Ishikawa (cell line): ENCODE results near the gene TMEM171.
A peak's percentile ranks its signal among the peaks of the same experiment; 100 is the strongest.

Source experiments
- CEBPB ChIP-seq: IDR thresholded peaks from 2 replicates; pipeline ENCODE4 v1.6.1; 2012
- CREB1 ChIP-seq: IDR thresholded peaks from 2 replicates; pipeline ENCODE4 v1.6.1; 2012; ENCODE audit warnings: low read depth
- EGR1 ChIP-seq: IDR thresholded peaks from 2 replicates; pipeline ENCODE4 v1.6.1; 2012
- EP300 ChIP-seq: IDR thresholded peaks from 2 replicates; pipeline ENCODE4 v1.6.1; 2012; ENCODE audit warnings: borderline replicate concordance
- FOXM1 ChIP-seq: IDR thresholded peaks from 2 replicates; pipeline ENCODE4 v1.6.1; 2012; ENCODE audit warnings: low read depth, borderline replicate concordance
- NFIC ChIP-seq: IDR thresholded peaks from 2 replicates; pipeline ENCODE4 v1.6.1; 2012
- RAD21 ChIP-seq: IDR thresholded peaks from 2 replicates; pipeline ENCODE4 v1.6.1; 2012; ENCODE audit warnings: low read depth
- REST ChIP-seq: IDR thresholded peaks from 2 replicates; pipeline ENCODE4 v1.6.1; 2012; ENCODE audit warnings: low read depth, mild to moderate bottlenecking
- TAF1 ChIP-seq: IDR thresholded peaks from 2 replicates; pipeline ENCODE4 v1.6.1; 2012; ENCODE audit warnings: low read depth, mild to moderate bottlenecking
- TCF12 ChIP-seq: IDR thresholded peaks from 2 replicates; pipeline ENCODE4 v1.6.1; 2012; ENCODE audit warnings: low read depth
- TEAD4 ChIP-seq: IDR thresholded peaks from 2 replicates; pipeline ENCODE4 v1.6.1; 2012
- USF1 ChIP-seq: IDR thresholded peaks from 2 replicates; pipeline ENCODE4 v1.6.1; 2012
- YY1 ChIP-seq: IDR thresholded peaks from 2 replicates; pipeline ENCODE4 v1.6.1; 2012; ENCODE audit warnings: low read depth
- ZBTB7A ChIP-seq: IDR thresholded peaks from 2 replicates; pipeline ENCODE4 v1.6.1; 2012; ENCODE audit warnings: low read depth
- TF ChIP-seq, protein P1 (sequence below): IDR thresholded peaks from 2 replicates; pipeline ENCODE4 v1.6.1; 2012

The TMEM171 gene

GRCh38 chr5:73155271-73156222 is 35.2 kb downstream of the TMEM171 start:
- TF ChIP-seq CEBPB, result no peak

- TF ChIP-seq YY1 (no peak), NFIC (no peak), RAD21 (no peak), CEBPB (no peak), TAF1 (no peak), USF1 (no peak), CREB1 (no peak), EGR1 (no peak)
- TF ChIP-seq, protein P1, sequence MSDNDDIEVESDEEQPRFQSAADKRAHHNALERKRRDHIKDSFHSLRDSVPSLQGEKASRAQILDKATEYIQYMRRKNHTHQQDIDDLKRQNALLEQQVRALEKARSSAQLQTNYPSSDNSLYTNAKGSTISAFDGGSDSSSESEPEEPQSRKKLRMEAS, result no peak
These were observed 37.3 kb downstream of the TMEM171 start for GRCh38 chr5:73157414-73158303.

DNA sequence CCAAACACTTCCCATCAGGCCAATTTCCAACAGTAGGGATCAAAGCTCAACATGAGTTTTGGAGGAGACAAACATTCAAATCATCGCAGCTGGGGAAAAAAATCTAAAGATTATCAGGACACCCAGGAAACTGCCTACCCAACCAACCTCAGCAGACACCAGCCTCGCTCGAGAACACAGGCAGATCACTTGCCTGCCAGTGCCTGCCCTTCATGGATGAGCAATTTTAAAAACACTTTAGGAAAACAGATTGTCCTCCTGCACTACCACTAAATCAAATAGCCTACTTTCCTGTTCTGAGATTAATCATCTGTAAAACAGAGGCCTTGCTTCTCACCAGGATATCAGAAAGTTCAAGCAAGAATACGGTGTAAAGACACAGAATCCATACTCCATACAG is 37.9 kb downstream of the TMEM171 start:
- no peak for TF ChIP-seq CEBPB
- no peak for TF ChIP-seq NFIC
- TF ChIP-seq EP300, result no peak
- TF ChIP-seq TAF1, result no peak
- no peak for TF ChIP-seq USF1
- no peak for TF ChIP-seq RAD21
- no peak for TF ChIP-seq EGR1

- TF ChIP-seq TEAD4, result no peak
- TF ChIP-seq RAD21, result no peak
- TF ChIP-seq USF1, result no peak
- no peak for TF ChIP-seq CREB1
- no peak for TF ChIP-seq ZBTB7A
- no peak for TF ChIP-seq REST
- no peak for TF ChIP-seq EP300
- TF ChIP-seq CEBPB, result no peak
These were observed 39.9 kb downstream of the TMEM171 start for GRCh38 chr5:73160239-73160671.

- TF ChIP-seq, protein P1, result no peak
- TF ChIP-seq RAD21, result peak; percentile 44; the same call in 1 of the 2 replicates
These were observed 50.1 kb downstream of the TMEM171 start for GRCh38 chr5:73170522-73170921.

DNA sequence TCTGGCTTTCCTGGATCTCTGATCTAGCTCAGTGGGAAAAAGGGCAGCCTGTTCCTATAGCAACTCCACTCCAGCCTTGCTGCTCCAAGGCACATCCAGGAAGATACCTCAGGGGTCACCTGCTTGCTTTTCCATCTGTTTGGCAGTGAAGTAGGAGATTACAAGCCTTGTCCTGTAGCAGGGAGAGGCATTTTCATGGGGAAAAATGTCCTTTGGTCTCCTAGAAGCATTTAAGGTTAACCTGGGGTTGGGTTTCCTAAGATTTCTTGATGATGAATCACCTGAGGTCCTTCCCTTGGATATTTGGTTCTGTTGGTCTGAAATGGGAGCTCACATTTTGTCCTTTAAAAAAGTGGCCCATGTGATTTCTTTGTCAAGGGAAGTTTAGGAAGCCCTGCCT is 51.1 kb downstream of the TMEM171 start:
- TF ChIP-seq TEAD4, result no peak
- no peak for TF ChIP-seq FOXM1
- no peak for TF ChIP-seq EP300
- no peak for TF ChIP-seq CREB1
- TF ChIP-seq ZBTB7A, result no peak
- TF ChIP-seq NFIC, result no peak
- no peak for TF ChIP-seq CEBPB
- TF ChIP-seq TAF1, result no peak
- no peak for TF ChIP-seq RAD21
- no peak for TF ChIP-seq TCF12
- TF ChIP-seq EGR1, result no peak

DNA sequence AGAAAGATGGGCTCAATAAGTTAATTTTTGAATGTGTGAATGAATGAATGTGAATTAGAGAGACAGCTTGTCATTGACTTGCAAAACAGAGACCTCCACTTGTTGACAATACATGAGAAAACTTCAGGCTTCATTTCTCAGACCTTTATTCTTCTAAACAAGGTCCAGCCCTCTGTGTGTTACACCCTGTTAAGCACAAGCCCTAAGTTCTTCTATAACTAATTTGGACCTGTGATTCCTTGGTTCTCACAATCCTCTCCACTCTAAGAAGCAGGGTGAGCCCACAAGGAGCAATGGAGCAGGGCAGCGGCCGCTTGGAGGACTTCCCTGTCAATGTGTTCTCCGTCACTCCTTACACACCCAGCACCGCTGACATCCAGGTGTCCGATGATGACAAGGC is 52.6 kb downstream of the TMEM171 start, which contains the start of gene TMEM174:
TSS of gene TMEM174 (plus strand) at position 243 of the 400 bp plus-strand sequence. CDS start at position 294, 51 bp downstream.
- no peak for TF ChIP-seq TEAD4
- no peak for TF ChIP-seq CEBPB
- no peak for TF ChIP-seq YY1
- no peak for TF ChIP-seq EGR1
- TF ChIP-seq TAF1, result no peak
- TF ChIP-seq, protein P1, result no peak
- TF ChIP-seq CREB1, result no peak
- TF ChIP-seq USF1, result no peak
- no peak for TF ChIP-seq EP300
- no peak for TF ChIP-seq REST
- TF ChIP-seq FOXM1, result no peak
- TF ChIP-seq ZBTB7A, result no peak
